Lower leg skin (tissue), 4 donors: ENCODE data around the gene EIF4G1. TPM values are rescaled to one million over a fixed set of nuclear protein-coding genes. Genes with fewer than 3 reads are reported as not detected.

ENCODE experiments used
- DNase-seq, 2 donors: peaks; one replicate each; pipeline ENCODE4 v3.0.0-alpha.2; 2019; ENCODE audit warnings: low spot score in 2 of 2
- H3K4me3 ChIP-seq: fragments of 200-600 bp; sonication (generic); 2 replicates; pipeline ENCODE4 v1.5.1; 2017; ENCODE audit warnings: mild to moderate bottlenecking, low read depth; ENCODE audit not compliant: poor library complexity, severe bottlenecking
- CTCF ChIP-seq, 3 donors: fragments of 450-650 bp; IDR thresholded peaks; one replicate each; pipeline ENCODE4 v1.5.1; 2016; ENCODE audit warnings: antibody characterized with exemption in 3 of 3, mild to moderate bottlenecking in 3 of 3, moderate library complexity in 2 of 3
- POLR2A ChIP-seq, 2 donors: fragments of 450-650 bp; IDR thresholded peaks; one replicate each; pipeline ENCODE4 v1.6.1; 2016 to 2017; ENCODE audit warnings: antibody characterized with exemption in 2 of 2, mild to moderate bottlenecking in 1 of 2, moderate library complexity in 1 of 2
- WGBS, 2 donors: methylation state at CpG; one replicate each; pipeline ENCODE4 v1.1.5; 2018; 5-methylcytosine and 5-hydroxymethylcytosine counted together
- intact Hi-C: fragments of 100-400 bp; cut with DNase I; formaldehyde crosslinking; loops from one replicate; pipeline ENCODE4 v1.15.0; 2023; ENCODE audit warnings: low total_unique reads
- total RNA-seq, 4 donors: library from RNA; depleted of rRNA; stranded (reverse); fragments of >200 nt; gene quantifications; one replicate each; pipeline ENCODE4 v1.1.0, GENCODE V29; 2016

Gene EIF4G1
- total RNA-seq, 4 donors from 2014 or later: 418 to 445 (median 433) TPM

- DNase-seq: no peak
- intact Hi-C loops: no loop called here
- WGBS, 2 donors: 82 to 93% methylated on average over 4 of the region's 4 CpGs
- H3K4me3 ChIP-seq: no peak overlapping the region
- no peak for TF ChIP-seq POLR2A (IDR thresholded peaks at IDR 0.05)
- no peak for TF ChIP-seq CTCF (IDR thresholded peaks at IDR 0.05)
These were observed 31.5 kb upstream of the EIF4G1 start for GRCh38 chr3:184282941-184283340.

GRCh38 chr3:184283681-184284080 is 30.7 kb upstream of the EIF4G1 start:
- TF ChIP-seq CTCF (IDR thresholded peaks at IDR 0.05): no peak
- TF ChIP-seq POLR2A (IDR thresholded peaks at IDR 0.05): no peak
- no peak overlapping the region for H3K4me3 ChIP-seq
- 93% methylated on average over 8 of the region's 8 CpGs for WGBS, 2 donors
- intact Hi-C loops: no loop called here
- no peak for DNase-seq

- no peak for DNase-seq
- WGBS, 2 donors: 20 to 21% methylated on average over 4 of the region's 4 CpGs
- TF ChIP-seq CTCF (IDR thresholded peaks at IDR 0.05) (no peak), POLR2A (IDR thresholded peaks at IDR 0.05) (no peak)
- no peak overlapping the region for H3K4me3 ChIP-seq
- intact Hi-C loops: no loop called here
These were observed 29.7 kb upstream of the EIF4G1 start for GRCh38 chr3:184284696-184285095.

GRCh38 chr3:184289426-184289938 is 24.9 kb upstream of the EIF4G1 start:
- H3K4me3 ChIP-seq: no peak overlapping the region
- intact Hi-C loops: no loop called here
- DNase-seq: no peak
- 6 to 11% methylated on average over 10 of the region's 10 CpGs for WGBS, 2 donors
- no peak for TF ChIP-seq CTCF (IDR thresholded peaks at IDR 0.05)
- no peak for TF ChIP-seq POLR2A (IDR thresholded peaks at IDR 0.05)

GRCh38 chr3:184290331-184290730 is 24.1 kb upstream of the EIF4G1 start:
- TF ChIP-seq POLR2A (IDR thresholded peaks at IDR 0.05) (no peak), CTCF (IDR thresholded peaks at IDR 0.05) (no peak)
- DNase-seq: no peak
- intact Hi-C loops: no loop called here
- H3K4me3 ChIP-seq: no peak overlapping the region
- 88 to 89% methylated on average over 10 of the region's 10 CpGs for WGBS, 2 donors

GRCh38 chr3:184291044-184291737 is 23.2 kb upstream of the EIF4G1 start:
- no peak for DNase-seq
- TF ChIP-seq CTCF (IDR thresholded peaks at IDR 0.05): no peak
- TF ChIP-seq POLR2A (IDR thresholded peaks at IDR 0.05): no peak
- no peak overlapping the region for H3K4me3 ChIP-seq
- WGBS, 2 donors: 92% methylated on average over 22 of the region's 22 CpGs
- intact Hi-C loops: no loop called here
